HuH-7.5 (cell line): ENCODE results near the gene MICAL2.

ENCODE experiments used
- DNase-seq: peaks from one replicate; pipeline ENCODE4 v3.0.0; 2011; ENCODE audit warnings: low spot score

MICAL2 gene

GRCh38 chr11:12287374-12288211 lies 177.2 kb downstream of the MICAL2 start:
- DNase-seq: peak; percentile 41

GRCh38 chr11:12288212-12288930 lies 178.0 kb downstream of the MICAL2 start:
- DNase-seq: peak; percentile 59

GRCh38 chr11:12288931-12289666 lies 178.7 kb downstream of the MICAL2 start:
- DNase-seq: no peak

GRCh38 chr11:12289667-12290476 lies 179.5 kb downstream of the MICAL2 start:
- no peak for DNase-seq

GRCh38 chr11:12290477-12290922 lies 180.1 kb downstream of the MICAL2 start:
- no peak for DNase-seq

- DNase-seq: no peak
Observed at GRCh38 chr11:12291313-12291712, 180.9 kb downstream of the MICAL2 start.

GRCh38 chr11:12291766-12292165 lies 181.4 kb downstream of the MICAL2 start:
- DNase-seq: no peak

- no peak for DNase-seq
Observed at GRCh38 chr11:12292766-12293165, 182.4 kb downstream of the MICAL2 start.

- DNase-seq: no peak
Observed at GRCh38 chr11:12293486-12293885, 183.1 kb downstream of the MICAL2 start.

GRCh38 chr11:12294613-12295012 lies 184.2 kb downstream of the MICAL2 start:
- DNase-seq: no peak

GRCh38 chr11:12295943-12296342 lies 185.6 kb downstream of the MICAL2 start:
- no peak for DNase-seq

GRCh38 chr11:12298610-12299009 lies 188.2 kb downstream of the MICAL2 start:
- DNase-seq: no peak

GRCh38 chr11:12301379-12301778 lies 191.0 kb downstream of the MICAL2 start:
- DNase-seq: no peak

GRCh38 chr11:12303421-12304149 lies 193.2 kb downstream of the MICAL2 start:
- DNase-seq: no peak

- no peak for DNase-seq
Observed at GRCh38 chr11:12306830-12307229, 196.4 kb downstream of the MICAL2 start.

- DNase-seq: no peak
Observed at GRCh38 chr11:12312132-12312531, 201.7 kb downstream of the MICAL2 start.
